ENCODE measurements around the gene HNRNPL. TPM values are rescaled to one million over a fixed set of nuclear protein-coding genes. Genes with fewer than 3 reads are reported as not detected.
"Not testable (repeated sequence)": the region's sequence is repeated elsewhere in the genome, so short reads cannot be mapped to it uniquely, and the experiment has no call there.

The HNRNPL gene
- total and polyA plus RNA-seq, 2 donors from 2014 or later: 168 to 278 TPM

- H3K36me3 ChIP-seq (ENCODE audit: control insufficient read depth in 2 of 3, insufficient read depth in 3 of 3, low read length in 3 of 3): peaks cover 0 to 21% (median 18%) of the 10 kb centered on the region in 3 donors
- no peak for FAIRE-seq
- no peak overlapping the region for H3K4me3 ChIP-seq (ENCODE audit: low read length in 3 of 3)
- no peak overlapping the region for H3K27ac ChIP-seq (ENCODE audit: low read depth in 2 of 2, low read length in 2 of 2)
- peaks cover 0 to 10% (median 0%) of the 10 kb centered on the region in 3 donors for H3K4me1 ChIP-seq (ENCODE audit: control insufficient read depth in 2 of 3, insufficient read depth in 2 of 3, low read depth in 1 of 3, low read length in 3 of 3)
- intact Hi-C loops (cut with DNase I): no loop called here
- DNase-seq: no peak
- H3K9ac ChIP-seq (ENCODE audit: low read length in 3 of 3): no peak overlapping the region
- H3K27me3 ChIP-seq (ENCODE audit: control insufficient read depth, insufficient read depth, low read length): no peaks in the 10 kb centered on the region
- no peak for TF ChIP-seq CTCF (IDR thresholded peaks at IDR 0.05; ENCODE audit: borderline replicate concordance, extremely low read depth, insufficient read depth)
- no peaks in the 10 kb centered on the region for H3K9me3 ChIP-seq (ENCODE audit: control insufficient read depth in 2 of 3, insufficient read depth in 1 of 3, low read length in 3 of 3)
Measured at GRCh38 chr19:38890686-38891085, 40.9 kb upstream of the HNRNPL start.

GRCh38 chr19:38889803-38890202 lies 40.0 kb upstream of the HNRNPL start:
- Histone ChIP-seq H3K27me3 (ENCODE audit: control insufficient read depth, insufficient read depth, low read length) (no peaks in the 10 kb centered on the region), H3K9ac (ENCODE audit: low read length in 3 of 3) (no peak overlapping the region), H3K4me3 (ENCODE audit: low read length in 3 of 3) (no peak overlapping the region), H3K9me3 (ENCODE audit: control insufficient read depth in 2 of 3, insufficient read depth in 1 of 3, low read length in 3 of 3) (no peaks in the 10 kb centered on the region), H3K27ac (ENCODE audit: low read depth in 2 of 2, low read length in 2 of 2) (no peak overlapping the region), H3K4me1 (ENCODE audit: control insufficient read depth in 2 of 3, insufficient read depth in 2 of 3, low read depth in 1 of 3, low read length in 3 of 3) (peaks cover 0 to 9% (median 0%) of the 10 kb centered on the region in 3 donors), H3K36me3 (ENCODE audit: control insufficient read depth in 2 of 3, insufficient read depth in 3 of 3, low read length in 3 of 3) (peaks cover 0 to 21% (median 18%) of the 10 kb centered on the region in 3 donors)
- FAIRE-seq (no peak), DNase-seq (no peak)
- no peak for TF ChIP-seq CTCF (IDR thresholded peaks at IDR 0.05; ENCODE audit: borderline replicate concordance, extremely low read depth, insufficient read depth)
- intact Hi-C loops (cut with DNase I): no loop called here

GRCh38 chr19:38888876-38889275 lies 39.1 kb upstream of the HNRNPL start:
- peaks cover 0 to 23% (median 18%) of the 10 kb centered on the region in 3 donors for H3K36me3 ChIP-seq (ENCODE audit: control insufficient read depth in 2 of 3, insufficient read depth in 3 of 3, low read length in 3 of 3)
- no peak overlapping the region for H3K27ac ChIP-seq (ENCODE audit: low read depth in 2 of 2, low read length in 2 of 2)
- FAIRE-seq (no peak), DNase-seq (no peak)
- H3K4me3 ChIP-seq (ENCODE audit: low read length in 3 of 3): no peak overlapping the region
- H3K9ac ChIP-seq (ENCODE audit: low read length in 3 of 3): no peak overlapping the region
- intact Hi-C loops (cut with DNase I): no loop called here
- H3K9me3 ChIP-seq (ENCODE audit: control insufficient read depth in 2 of 3, insufficient read depth in 1 of 3, low read length in 3 of 3): no peaks in the 10 kb centered on the region
- H3K4me1 ChIP-seq (ENCODE audit: control insufficient read depth in 2 of 3, insufficient read depth in 2 of 3, low read depth in 1 of 3, low read length in 3 of 3): peaks cover 0 to 2% (median 0%) of the 10 kb centered on the region in 3 donors
- H3K27me3 ChIP-seq (ENCODE audit: control insufficient read depth, insufficient read depth, low read length): no peaks in the 10 kb centered on the region
- TF ChIP-seq CTCF (IDR thresholded peaks at IDR 0.05; ENCODE audit: borderline replicate concordance, extremely low read depth, insufficient read depth): no peak

GRCh38 chr19:38884691-38885090 lies 34.9 kb upstream of the HNRNPL start:
- H3K36me3 ChIP-seq (ENCODE audit: control insufficient read depth in 2 of 3, insufficient read depth in 3 of 3, low read length in 3 of 3): peaks cover 0 to 19% (median 13%) of the 10 kb centered on the region in 3 donors
- H3K27me3 ChIP-seq (ENCODE audit: control insufficient read depth, insufficient read depth, low read length); FAIRE-seq; H3K9me3 ChIP-seq (ENCODE audit: control insufficient read depth in 2 of 3, insufficient read depth in 1 of 3, low read length in 3 of 3); DNase-seq; H3K4me3 ChIP-seq (ENCODE audit: low read length in 3 of 3); intact Hi-C loops (cut with DNase I); H3K4me1 ChIP-seq (ENCODE audit: control insufficient read depth in 2 of 3, insufficient read depth in 2 of 3, low read depth in 1 of 3, low read length in 3 of 3); H3K9ac ChIP-seq (ENCODE audit: low read length in 3 of 3); H3K27ac ChIP-seq (ENCODE audit: low read depth in 2 of 2, low read length in 2 of 2): not testable (repeated sequence)

All from kidney (tissue), 14 donors.